C4-2B (cell line): ENCODE data around the gene POLD1.

Source experiments
- ZFX ChIP-seq: fragments of 450-650 bp; IDR thresholded peaks from 2 replicates; pipeline ENCODE4 v1.6.1; 2017
- TF ChIP-seq, protein P1 (sequence below): fragments of 450-650 bp; conservative IDR thresholded peaks from 2 replicates; pipeline ENCODE4 v1.5.1; 2017; ENCODE audit warnings: mild to moderate bottlenecking

DNA sequence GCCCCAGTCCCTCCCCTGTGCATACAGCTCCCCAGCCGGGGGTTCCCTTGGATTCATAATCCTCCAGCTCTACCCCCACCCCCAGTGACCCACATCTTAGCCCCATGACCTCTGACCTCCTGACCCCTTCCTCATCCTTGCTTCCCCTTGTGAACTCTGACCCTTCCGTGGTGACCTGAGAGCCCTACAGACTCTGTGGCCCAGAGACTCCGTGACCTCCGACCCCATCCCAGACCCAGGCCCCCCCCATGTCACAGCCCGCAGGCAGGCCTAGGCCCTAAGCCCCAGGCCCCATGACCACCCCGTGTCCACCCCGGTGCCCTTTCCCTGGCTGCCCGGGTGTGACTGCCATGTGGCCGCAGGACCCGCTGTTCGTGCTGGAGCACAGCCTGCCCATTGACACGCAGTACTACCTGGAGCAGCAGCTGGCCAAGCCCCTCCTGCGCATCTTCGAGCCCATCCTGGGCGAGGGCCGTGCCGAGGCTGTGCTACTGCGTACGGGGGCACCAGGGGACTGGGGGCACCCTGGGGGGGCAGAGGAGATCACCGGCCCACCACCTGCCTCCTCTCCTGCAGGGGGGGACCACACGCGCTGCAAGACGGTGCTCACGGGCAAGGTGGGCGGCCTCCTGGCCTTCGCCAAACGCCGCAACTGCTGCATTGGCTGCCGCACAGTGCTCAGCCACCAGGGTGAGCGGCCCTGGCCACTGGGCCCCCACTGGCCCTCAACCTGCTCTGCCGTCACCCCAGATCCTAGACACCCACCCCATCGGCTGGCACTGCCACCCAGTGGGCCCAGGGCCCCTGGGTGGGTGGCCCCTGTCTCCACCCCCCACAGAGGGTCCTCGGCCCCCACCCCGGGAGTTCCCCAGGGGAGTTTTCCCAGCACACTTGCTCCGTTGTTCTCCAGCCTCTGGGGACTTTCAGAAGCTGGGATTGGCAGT, 32.2 kb downstream of the POLD1 start:
- TF ChIP-seq, protein P1, sequence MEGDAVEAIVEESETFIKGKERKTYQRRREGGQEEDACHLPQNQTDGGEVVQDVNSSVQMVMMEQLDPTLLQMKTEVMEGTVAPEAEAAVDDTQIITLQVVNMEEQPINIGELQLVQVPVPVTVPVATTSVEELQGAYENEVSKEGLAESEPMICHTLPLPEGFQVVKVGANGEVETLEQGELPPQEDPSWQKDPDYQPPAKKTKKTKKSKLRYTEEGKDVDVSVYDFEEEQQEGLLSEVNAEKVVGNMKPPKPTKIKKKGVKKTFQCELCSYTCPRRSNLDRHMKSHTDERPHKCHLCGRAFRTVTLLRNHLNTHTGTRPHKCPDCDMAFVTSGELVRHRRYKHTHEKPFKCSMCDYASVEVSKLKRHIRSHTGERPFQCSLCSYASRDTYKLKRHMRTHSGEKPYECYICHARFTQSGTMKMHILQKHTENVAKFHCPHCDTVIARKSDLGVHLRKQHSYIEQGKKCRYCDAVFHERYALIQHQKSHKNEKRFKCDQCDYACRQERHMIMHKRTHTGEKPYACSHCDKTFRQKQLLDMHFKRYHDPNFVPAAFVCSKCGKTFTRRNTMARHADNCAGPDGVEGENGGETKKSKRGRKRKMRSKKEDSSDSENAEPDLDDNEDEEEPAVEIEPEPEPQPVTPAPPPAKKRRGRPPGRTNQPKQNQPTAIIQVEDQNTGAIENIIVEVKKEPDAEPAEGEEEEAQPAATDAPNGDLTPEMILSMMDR = no peak
- no peak for TF ChIP-seq ZFX
